HEK293 (cell line): ENCODE data around the gene DCTN2.

Experiments
- CTCF ChIA-PET: fragments of 350-600 bp; formaldehyde crosslinking; extraction: SDS; loops from one replicate; lab custom pipeline; 2021; ENCODE audit warnings: antibody characterized with exemption; lab: Yijun Ruan, JAX
- POLR2A ChIA-PET: fragments of 300-600 bp; formaldehyde crosslinking; extraction: SDS; loops from one replicate; lab custom pipeline; 2020; ENCODE audit warnings: antibody characterized with exemption, inconsistent platforms; lab: Yijun Ruan, JAX
- H3K27ac ChIP-seq: fragments of 200-500 bp; sonication (Bioruptor generic); 2 replicates; pipeline ENCODE4 v1.5.1; 2014; ENCODE audit warnings: low read depth, low read length, control low read depth, inconsistent platforms; ENCODE audit errors: extremely low read depth
- H3K36me3 ChIP-seq, 2 experiments: fragments of 200-500 bp in 1 of 2; sonication (Bioruptor generic) in 1 of 2; 1 replicate in 1 of 2; 2 replicates in 1 of 2; pipeline ENCODE4 v1.5.1; 2014 to 2017; ENCODE audit warnings: inconsistent platforms in 2 of 2, low read length in 2 of 2; ENCODE audit not compliant: control insufficient read depth in 2 of 2, insufficient read depth in 1 of 2
- H3K4me1 ChIP-seq: fragments of 200-500 bp; sonication (Bioruptor generic); 2 replicates; pipeline ENCODE4 v1.5.1; 2014; ENCODE audit warnings: mild to moderate bottlenecking, low read length, inconsistent platforms; ENCODE audit not compliant: control insufficient read depth, insufficient read depth
- H3K4me3 ChIP-seq: 2 replicates; pipeline ENCODE4 v1.5.1; 2011; ENCODE audit warnings: low read depth, mild to moderate bottlenecking, control low read depth, low read length, moderate library complexity
- H3K9me3 ChIP-seq: fragments of 200-500 bp; sonication (Bioruptor generic); 2 replicates; pipeline ENCODE4 v1.5.1; 2014; ENCODE audit warnings: low read depth, low read length, inconsistent platforms; ENCODE audit not compliant: control insufficient read depth, insufficient read depth
- ELK4 ChIP-seq: IDR thresholded peaks from 2 replicates; pipeline ENCODE4 v1.6.1; 2011; ENCODE audit warnings: mild to moderate bottlenecking, low read depth, low read length, borderline replicate concordance
- GLIS2 ChIP-seq: fragments of 450-650 bp; formaldehyde crosslinking; IDR thresholded peaks from 2 replicates; pipeline ENCODE4 v1.5.1; 2016; ENCODE audit warnings: missing biosample characterization, missing genetic modification characterization
- HOXD13 ChIP-seq: sonication (generic); formaldehyde crosslinking; IDR thresholded peaks from 2 replicates; pipeline ENCODE4 v1.8.0; 2022; ENCODE audit warnings: missing genetic modification reagents, borderline replicate concordance
- PRDM10 ChIP-seq: fragments of 450-650 bp; formaldehyde crosslinking; IDR thresholded peaks from 2 replicates; pipeline ENCODE4 v1.5.1; 2016; ENCODE audit warnings: missing biosample characterization, missing genetic modification characterization
- REST ChIP-seq: fragments of 450-650 bp; formaldehyde crosslinking; IDR thresholded peaks from 2 replicates; pipeline ENCODE4 v1.5.1; 2016; ENCODE audit warnings: missing biosample characterization, missing genetic modification characterization
- SP2 ChIP-seq: fragments of 450-650 bp; formaldehyde crosslinking; IDR thresholded peaks from 2 replicates; pipeline ENCODE4 v1.5.1; 2016; ENCODE audit warnings: missing biosample characterization, missing genetic modification characterization
- ZBTB21 ChIP-seq: fragments of 450-650 bp; formaldehyde crosslinking; IDR thresholded peaks from 2 replicates; pipeline ENCODE4 v1.5.1; 2017; ENCODE audit warnings: missing biosample characterization, missing genetic modification characterization
- ZNF121 ChIP-seq: fragments of 450-650 bp; formaldehyde crosslinking; IDR thresholded peaks from 2 replicates; pipeline ENCODE4 v1.5.1; 2016; ENCODE audit warnings: missing biosample characterization, missing genetic modification characterization
- ZNF132 ChIP-seq: fragments of 450-650 bp; formaldehyde crosslinking; IDR thresholded peaks from 2 replicates; pipeline ENCODE4 v1.5.1; 2017; ENCODE audit warnings: missing biosample characterization, missing genetic modification characterization, borderline replicate concordance
- ZNF266 ChIP-seq: fragments of 450-650 bp; formaldehyde crosslinking; IDR thresholded peaks from 2 replicates; pipeline ENCODE4 v1.5.1; 2016; ENCODE audit warnings: missing biosample characterization, missing genetic modification characterization, low read depth
- ZNF394 ChIP-seq: fragments of 450-650 bp; formaldehyde crosslinking; IDR thresholded peaks from 2 replicates; pipeline ENCODE4 v1.5.1; 2016; ENCODE audit warnings: missing biosample characterization, missing genetic modification characterization, mild to moderate bottlenecking, moderate library complexity, borderline replicate concordance
- ZNF510 ChIP-seq: fragments of 450-650 bp; formaldehyde crosslinking; IDR thresholded peaks from 2 replicates; pipeline ENCODE4 v1.5.1; 2018; ENCODE audit warnings: mild to moderate bottlenecking, missing genetic modification characterization, missing biosample characterization; ENCODE audit not compliant: insufficient replicate concordance
- ZNF623 ChIP-seq: fragments of 450-650 bp; formaldehyde crosslinking; IDR thresholded peaks from 2 replicates; pipeline ENCODE4 v1.5.1; 2016; ENCODE audit warnings: missing biosample characterization, missing genetic modification characterization
- ZNF791 ChIP-seq: fragments of 450-650 bp; formaldehyde crosslinking; IDR thresholded peaks from 2 replicates; pipeline ENCODE4 v1.5.1; 2016; ENCODE audit warnings: missing biosample characterization, missing genetic modification characterization
- ZSCAN23 ChIP-seq: fragments of 450-650 bp; formaldehyde crosslinking; IDR thresholded peaks from 2 replicates; pipeline ENCODE4 v1.5.1; 2016; ENCODE audit warnings: missing biosample characterization, missing genetic modification characterization

DCTN2 gene

GRCh38 chr12:57541717-57542116 is 5.3 kb downstream of the DCTN2 start (continued):
- TF ChIP-seq ZNF132 = no peak
- TF ChIP-seq ZNF623 (tag by site-specific recombination) = no peak
- TF ChIP-seq ZNF266 = no peak

- H3K9me3 ChIP-seq = no peaks in the 10 kb centered on the region
- POLR2A ChIA-PET = interaction anchor here (1.3 to 2.3 kb wide), 3 partner anchors 8 to 20 kb away, joined by 3 to 10 read pairs (median 3); no protein-coding TSS in a partner anchor
- H3K27ac ChIP-seq = no peak overlapping the region
- no peak for TF ChIP-seq ZNF791 (tag by site-specific recombination)
- TF ChIP-seq ELK4 = no peak
- TF ChIP-seq ZBTB21 = no peak
- TF ChIP-seq ZSCAN23 (tag by site-specific recombination) = no peak
- TF ChIP-seq ZNF121 (tag by site-specific recombination) = no peak
- TF ChIP-seq ZNF510 (tag by site-specific recombination) = no peak
- TF ChIP-seq ZNF394 (tag by site-specific recombination) = no peak
- no peak for TF ChIP-seq GLIS2 (tag by site-specific recombination)
- no peak for TF ChIP-seq HOXD13 (CRISPR knock-in tag)
- no peak for TF ChIP-seq SP2 (tag by site-specific recombination)
- no peak for TF ChIP-seq PRDM10 (tag by site-specific recombination)
- TF ChIP-seq REST (tag by site-specific recombination) = no peak
- TF ChIP-seq, all 188 proteins: peak for 0
- H3K4me1 ChIP-seq = peaks cover 3% of the 10 kb centered on the region
- no peak overlapping the region for H3K4me3 ChIP-seq
- CTCF ChIA-PET = interaction anchor here (1.5 to 1.6 kb wide), 2 partner anchors 43 to 82 kb away, joined by 3 to 5 read pairs; no protein-coding TSS in a partner anchor
- H3K36me3 ChIP-seq = peaks cover 4 to 84% of the 10 kb centered on the region in 2 experiments; a peak in 2 of 3 replicates
These were observed 6.0 kb downstream of the DCTN2 start for GRCh38 chr12:57541001-57541400.
